ENCODE data around the gene AKAP13. TPM values are rescaled to one million over a fixed set of nuclear protein-coding genes. Genes with fewer than 3 reads are reported as not detected.

AKAP13 gene
- total RNA-seq, 2 experiments from 2014 or later = 282 to 304 TPM

GRCh38 chr15:85753261-85753660 lies 372.9 kb downstream of the AKAP13 start:
- CTCF ChIA-PET = no interaction called here

GRCh38 chr15:85753791-85754452 lies 373.5 kb downstream of the AKAP13 start:
- Mint-ChIP-seq H3K4me3 (no peak overlapping the region), H3K9me3 (no peaks in the 10 kb centered on the region), H3K4me1 (ENCODE audit: low read depth) (peaks cover 44% of the 10 kb centered on the region), H3K27ac (no peak overlapping the region), H3K27me3 (no peaks in the 10 kb centered on the region), H3K36me3 (ENCODE audit: low read depth) (peaks cover 9% of the 10 kb centered on the region)
- Histone ChIP-seq H3K4me3 (ENCODE audit: low read length) (no peak overlapping the region), H3K4me1 (ENCODE audit: insufficient read depth, low read length) (peaks cover 24% of the 10 kb centered on the region), H3K27ac (ENCODE audit: low read depth in 1 of 2, low read length in 2 of 2) (no peak overlapping the region), H3K27me3 (ENCODE audit: control insufficient read depth in 1 of 2, insufficient read depth in 2 of 2, low read length in 2 of 2) (no peaks in the 10 kb centered on the region), H3K36me3 (ENCODE audit: insufficient read depth, low read length) (peaks cover 2% of the 10 kb centered on the region), H3K9me3 (ENCODE audit: control insufficient read depth in 1 of 2, insufficient read depth in 1 of 2, low read length in 2 of 2) (no peaks in the 10 kb centered on the region)
- peak in 1 of 14 experiments; percentile 16 for DNase-seq
- ATAC-seq (ENCODE audit: poor library complexity) = no peak
- POLR2A ChIA-PET = no interaction called here
- intact Hi-C loops (cut with DNase I, micrococcal nuclease) = loop anchor here in 1 of 2 experiments (5.0 kb wide), 1 partner anchor 38 kb away; the partner anchor contains the start of gene KLHL25
- no peak for TF ChIP-seq CTCF (IDR thresholded peaks at IDR 0.05)
- CTCF ChIA-PET = no interaction called here

More at GRCh38 chr15:85753261-85753660, 372.9 kb downstream of the AKAP13 start:
- TF ChIP-seq CTCF (IDR thresholded peaks at IDR 0.05) = no peak
- ATAC-seq (ENCODE audit: poor library complexity) (no peak), DNase-seq (peak in 1 of 14 experiments; percentile 11)
- no peaks in the 10 kb centered on the region for H3K27me3 ChIP-seq (ENCODE audit: control insufficient read depth in 1 of 2, insufficient read depth in 2 of 2, low read length in 2 of 2)
- Mint-ChIP-seq H3K36me3 (ENCODE audit: low read depth) (peaks cover 9% of the 10 kb centered on the region), H3K27me3 (no peaks in the 10 kb centered on the region), H3K27ac (peak overlapping the region; percentile 79), H3K4me3 (no peak overlapping the region), H3K9me3 (no peaks in the 10 kb centered on the region), H3K4me1 (ENCODE audit: low read depth) (peaks cover 44% of the 10 kb centered on the region)
- POLR2A ChIA-PET = no interaction called here
- no peak overlapping the region for H3K4me3 ChIP-seq (ENCODE audit: low read length)
- peaks cover 24% of the 10 kb centered on the region for H3K4me1 ChIP-seq (ENCODE audit: insufficient read depth, low read length)
- peaks cover 2% of the 10 kb centered on the region for H3K36me3 ChIP-seq (ENCODE audit: insufficient read depth, low read length)
- H3K27ac ChIP-seq (ENCODE audit: low read depth in 1 of 2, low read length in 2 of 2) = no peak overlapping the region
- intact Hi-C loops (cut with DNase I, micrococcal nuclease) = loop anchor here in 1 of 2 experiments (5.0 kb wide), 1 partner anchor 39 kb away; the partner anchor contains the start of gene KLHL25
- no peaks in the 10 kb centered on the region for H3K9me3 ChIP-seq (ENCODE audit: control insufficient read depth in 1 of 2, insufficient read depth in 1 of 2, low read length in 2 of 2)

- no peaks in the 10 kb centered on the region for H3K9me3 ChIP-seq (ENCODE audit: control insufficient read depth in 1 of 2, insufficient read depth in 1 of 2, low read length in 2 of 2)
- POLR2A ChIA-PET = no interaction called here
- H3K27ac Mint-ChIP-seq = no peak overlapping the region
- peaks cover 24% of the 10 kb centered on the region for H3K4me1 ChIP-seq (ENCODE audit: insufficient read depth, low read length)
- no peaks in the 10 kb centered on the region for H3K27me3 ChIP-seq (ENCODE audit: control insufficient read depth in 1 of 2, insufficient read depth in 2 of 2, low read length in 2 of 2)
- no peak overlapping the region for H3K4me3 Mint-ChIP-seq
- H3K27ac ChIP-seq (ENCODE audit: low read depth in 1 of 2, low read length in 2 of 2) = no peak overlapping the region
- CTCF ChIA-PET = interaction anchor here (1.2 kb wide), 1 partner anchor 37 kb away, joined by 3 read pairs; no protein-coding TSS in a partner anchor
- H3K4me3 ChIP-seq (ENCODE audit: low read length) = no peak overlapping the region
- H3K9me3 Mint-ChIP-seq = no peaks in the 10 kb centered on the region
- peaks cover 8% of the 10 kb centered on the region for H3K36me3 ChIP-seq (ENCODE audit: insufficient read depth, low read length)
- H3K4me1 Mint-ChIP-seq (ENCODE audit: low read depth) = peaks cover 39% of the 10 kb centered on the region
- DNase-seq = peak in 1 of 14 experiments; percentile 15
- H3K27me3 Mint-ChIP-seq = no peaks in the 10 kb centered on the region
- intact Hi-C loops (cut with DNase I, micrococcal nuclease) = loop anchor here in 1 of 2 experiments (5.0 kb wide), 1 partner anchor 37 kb away; the partner anchor contains the start of gene KLHL25
- no peak for TF ChIP-seq CTCF (IDR thresholded peaks at IDR 0.05)
- no peak for ATAC-seq (ENCODE audit: poor library complexity)
- peaks cover 11% of the 10 kb centered on the region for H3K36me3 Mint-ChIP-seq (ENCODE audit: low read depth)
Measured at GRCh38 chr15:85754989-85755388, 374.6 kb downstream of the AKAP13 start.
